ENCODE results near the gene RSAD2. TPM values are rescaled to one million over a fixed set of nuclear protein-coding genes. Genes with fewer than 3 reads are reported as not detected.

The RSAD2 gene
- total and polyA plus RNA-seq, 2 experiments from 2014 or later = 0.10 TPM; not detected in 1

GRCh38 chr2:6876309-6876708 is 1.3 kb upstream of the RSAD2 start:
- Histone ChIP-seq H3K4me3 (no peak overlapping the region), H3F3A (replicated peaks; ENCODE audit: low read depth) (no peaks in the 10 kb centered on the region), H3K4me1 (ENCODE audit: insufficient read depth) (no peaks in the 10 kb centered on the region), H2AFZ (no peak overlapping the region), H3K27me3 (ENCODE audit: insufficient read depth) (no peaks in the 10 kb centered on the region), H3K4me2 (no peak overlapping the region), H4K20me1 (replicated peaks; ENCODE audit: insufficient read depth) (no peaks in the 10 kb centered on the region), H3K36me3 (ENCODE audit: insufficient read depth) (no peaks in the 10 kb centered on the region), H3K27ac (ENCODE audit: low read depth) (no peak overlapping the region), H3K79me2 (replicated peaks; ENCODE audit: insufficient read depth) (no peaks in the 10 kb centered on the region), H3K9me2 (ENCODE audit: insufficient read depth) (0 out of 2 replicates have a peak, but pooled peaks cover 4% of the 10 kb centered on the region)
- Mint-ChIP-seq H3K4me1 (no peaks in the 10 kb centered on the region), H3K36me3 (ENCODE audit: low read depth) (peaks cover 9% of the 10 kb centered on the region; the same call in 1 of the 3 replicates), H3K27ac (no peak overlapping the region), H3K27me3 (ENCODE audit: insufficient read depth, low read depth, poor library complexity) (no peaks in the 10 kb centered on the region), H3K4me3 (no peak overlapping the region), H3K9me3 (peaks cover 37% of the 10 kb centered on the region)
- DNase-seq (ENCODE audit: low spot score) (no peak), ATAC-seq (no peak)
- TF ChIP-seq EZH2phosphoT487 (IDR thresholded peaks at IDR 0.05; ENCODE audit: unreplicated experiment) (no peak), ZNF462 (CRISPR knock-in tag; IDR thresholded peaks at IDR 0.05) (no peak), CREB1 (CRISPR knock-in tag; IDR thresholded peaks at IDR 0.05; ENCODE audit: low read depth) (no peak), CTCF (conservative IDR thresholded peaks at IDR 0.05; ENCODE audit: low read depth in 2 of 2) (no peak), NANOG (IDR thresholded peaks at IDR 0.05; ENCODE audit: borderline replicate concordance) (no peak), STAT1 (IDR thresholded peaks at IDR 0.05; ENCODE audit: unreplicated experiment) (no peak), ZNF114 (CRISPR knock-in tag; IDR thresholded peaks at IDR 0.05) (no peak), JUNB (IDR thresholded peaks at IDR 0.05; ENCODE audit: unreplicated experiment) (no peak), ZNF331 (CRISPR knock-in tag; IDR thresholded peaks at IDR 0.05; ENCODE audit: low read depth) (no peak), POLR2AphosphoS5 (IDR thresholded peaks at IDR 0.05; ENCODE audit: low read depth) (no peak)
